T-helper 22 cell (primary cell): ENCODE measurements around the gene MYH6.
"Not testable (repeated sequence)": the region's sequence is repeated elsewhere in the genome, so short reads cannot be mapped to it uniquely, and the experiment has no call there.

Source experiments
- DNase-seq: peaks from one replicate; pipeline ENCODE4 v3.0.0-alpha.2; 2020; ENCODE audit warnings: low read depth

The MYH6 gene

GRCh38 chr14:23407516-23408306 lies at the start of gene MYH6:
Gene MYH6 (minus strand): TSS chr14:23408273. CDS start chr14:23407223, 1,050 bp downstream.
- DNase-seq = no peak

- DNase-seq = not testable (repeated sequence)
These were observed 49.0 kb upstream of the MYH6 start for GRCh38 chr14:23456883-23457586.

GRCh38 chr14:23454445-23454856 lies 46.4 kb upstream of the MYH6 start:
- DNase-seq = no peak

GRCh38 chr14:23452237-23452636 lies 44.2 kb upstream of the MYH6 start:
- no peak for DNase-seq

GRCh38 chr14:23450379-23450778 lies 42.3 kb upstream of the MYH6 start:
- no peak for DNase-seq

- DNase-seq = no peak
These were observed 41.2 kb upstream of the MYH6 start for GRCh38 chr14:23449314-23449713.

GRCh38 chr14:23447361-23448350 lies 39.6 kb upstream of the MYH6 start:
- DNase-seq = no peak

GRCh38 chr14:23446291-23446851 lies 38.3 kb upstream of the MYH6 start:
- no peak for DNase-seq

- DNase-seq = no peak
These were observed 37.7 kb upstream of the MYH6 start for GRCh38 chr14:23445773-23446172.

- no peak for DNase-seq
These were observed 36.2 kb upstream of the MYH6 start for GRCh38 chr14:23444314-23444713.

- no peak for DNase-seq
These were observed 35.8 kb upstream of the MYH6 start for GRCh38 chr14:23443881-23444280.

GRCh38 chr14:23443411-23443812 lies 35.3 kb upstream of the MYH6 start:
- no peak for DNase-seq

GRCh38 chr14:23442721-23443356 lies 34.8 kb upstream of the MYH6 start:
- no peak for DNase-seq

- DNase-seq = no peak
These were observed 33.0 kb upstream of the MYH6 start for GRCh38 chr14:23441076-23441475.

- no peak for DNase-seq
These were observed 31.2 kb upstream of the MYH6 start for GRCh38 chr14:23439107-23439835.

- no peak for DNase-seq
These were observed 30.3 kb upstream of the MYH6 start for GRCh38 chr14:23438101-23438971.

GRCh38 chr14:23437133-23438100 lies 29.3 kb upstream of the MYH6 start:
- DNase-seq = no peak

GRCh38 chr14:23436327-23437132 lies 28.5 kb upstream of the MYH6 start:
- DNase-seq = no peak
